Activated CD4-positive, alpha-beta T cell treated with anti-CD3 and anti-CD28 coated beads, Interleukin-2, amount 50 U/mL, for 48 hours (primary cell): ENCODE results near the gene ARHGEF11.

Source experiments
- DNase-seq, 2 experiments: peaks; one replicate each; pipeline ENCODE4 v3.0.0-alpha.2; 2020

The ARHGEF11 gene

GRCh38 chr1:156998840-156999500, 46.6 kb downstream of the ARHGEF11 start:
- no peak for DNase-seq

GRCh38 chr1:156998301-156998700, 47.2 kb downstream of the ARHGEF11 start:
- DNase-seq = no peak

- DNase-seq = no peak
Observed at GRCh38 chr1:156995412-156995811, 50.1 kb downstream of the ARHGEF11 start.

- no peak for DNase-seq
Observed at GRCh38 chr1:156994277-156994676, 51.3 kb downstream of the ARHGEF11 start.

- DNase-seq = no peak
Observed at GRCh38 chr1:156993426-156994147, 52.0 kb downstream of the ARHGEF11 start.

GRCh38 chr1:156992215-156992614, 53.3 kb downstream of the ARHGEF11 start:
- no peak for DNase-seq

- no peak for DNase-seq
Observed at GRCh38 chr1:156987715-156988114, 57.8 kb downstream of the ARHGEF11 start.

- no peak for DNase-seq
Observed at GRCh38 chr1:156980551-156980950, 65.0 kb downstream of the ARHGEF11 start.

GRCh38 chr1:156975084-156975483, 70.5 kb downstream of the ARHGEF11 start:
- no peak for DNase-seq

GRCh38 chr1:156973417-156973816, 72.1 kb downstream of the ARHGEF11 start:
- no peak for DNase-seq

- DNase-seq = no peak
Observed at GRCh38 chr1:156970017-156970416, 75.5 kb downstream of the ARHGEF11 start.

- no peak for DNase-seq
Observed at GRCh38 chr1:156969496-156969895, 76.0 kb downstream of the ARHGEF11 start.

GRCh38 chr1:156964441-156964840, 81.1 kb downstream of the ARHGEF11 start:
- no peak for DNase-seq

- DNase-seq = peak; percentile 24 to 30
Observed at GRCh38 chr1:156963621-156964020, 81.9 kb downstream of the ARHGEF11 start.

GRCh38 chr1:156961709-156962108, 83.8 kb downstream of the ARHGEF11 start:
- peak; percentile 19 to 39 for DNase-seq

GRCh38 chr1:156959925-156960324, 85.6 kb downstream of the ARHGEF11 start:
- no peak for DNase-seq

- DNase-seq = no peak
Observed at GRCh38 chr1:156959414-156959813, 86.1 kb downstream of the ARHGEF11 start.

GRCh38 chr1:156958247-156958714, 87.3 kb downstream of the ARHGEF11 start:
- no peak for DNase-seq

- DNase-seq = no peak
Observed at GRCh38 chr1:156957634-156958033, 87.9 kb downstream of the ARHGEF11 start.

- DNase-seq = no peak
Observed at GRCh38 chr1:156956333-156956732, 89.2 kb downstream of the ARHGEF11 start.

- DNase-seq = no peak
Observed at GRCh38 chr1:156953571-156953970, 92.0 kb downstream of the ARHGEF11 start.

- DNase-seq = no peak
Observed at GRCh38 chr1:156951371-156951770, 94.2 kb downstream of the ARHGEF11 start.

- no peak for DNase-seq
Observed at GRCh38 chr1:156949127-156949526, 96.4 kb downstream of the ARHGEF11 start.

GRCh38 chr1:156948708-156949107, 96.8 kb downstream of the ARHGEF11 start:
- no peak for DNase-seq
